Brain microvascular endothelial cell (primary cell): ENCODE data around the gene STRN.

Experiments
- DNase-seq: peaks from one replicate; pipeline ENCODE4 v3.0.0-alpha.2; 2020
- H3K27ac ChIP-seq: fragments of 250-450 bp; sonication (Bioruptor Pico); 2 replicates; pipeline ENCODE4 v1.5.1; 2020; ENCODE audit warnings: mild to moderate bottlenecking, moderate library complexity
- H3K27me3 ChIP-seq: fragments of 250-450 bp; sonication (Bioruptor Pico); replicated peaks from 2 replicates; pipeline ENCODE4 v1.5.1; 2020; ENCODE audit warnings: mild to moderate bottlenecking
- H3K36me3 ChIP-seq: fragments of 250-450 bp; sonication (Bioruptor Pico); replicated peaks from 2 replicates; pipeline ENCODE4 v1.5.1; 2020; ENCODE audit warnings: mild to moderate bottlenecking
- H3K4me3 ChIP-seq: 2 replicates; pipeline ENCODE4 v1.5.1; 2011; ENCODE audit warnings: low read depth, mild to moderate bottlenecking, control low read depth, low read length, moderate library complexity
- CTCF ChIP-seq: IDR thresholded peaks from 2 replicates; pipeline ENCODE4 v1.5.1; 2011; ENCODE audit warnings: low read depth, mild to moderate bottlenecking, moderate library complexity, low read length, control low read depth, inconsistent platforms; ENCODE audit errors: missing control alignments
- in situ Hi-C: cut with HindIII; loops from 2 replicates; pipeline ENCODE4 v1.10.0; 2017; ENCODE audit warnings: low sequenced_read_pairs, low pct_ligation_motif_present

Gene STRN

GRCh38 chr2:36965206-36965605, 1.1 kb downstream of the STRN start:
- Histone ChIP-seq H3K36me3 (no peaks in the 10 kb centered on the region), H3K27me3 (no peaks in the 10 kb centered on the region), H3K4me3 (peak overlapping the region; percentile 87), H3K27ac (no peak overlapping the region)
- in situ Hi-C loops = no loop called here
- no peak for DNase-seq
- no peak for TF ChIP-seq CTCF

GRCh38 chr2:36964496-36965058, 1.8 kb downstream of the STRN start:
- in situ Hi-C loops = no loop called here
- Histone ChIP-seq H3K36me3 (no peaks in the 10 kb centered on the region), H3K27me3 (no peaks in the 10 kb centered on the region), H3K27ac (no peak overlapping the region), H3K4me3 (no peak overlapping the region)
- TF ChIP-seq CTCF = no peak
- no peak for DNase-seq

GRCh38 chr2:36963734-36964133, 2.6 kb downstream of the STRN start:
- DNase-seq = no peak
- no peak for TF ChIP-seq CTCF
- Histone ChIP-seq H3K27ac (no peak overlapping the region), H3K36me3 (no peaks in the 10 kb centered on the region), H3K27me3 (no peaks in the 10 kb centered on the region), H3K4me3 (no peak overlapping the region)
- in situ Hi-C loops = no loop called here

- Histone ChIP-seq H3K4me3 (no peak overlapping the region), H3K27ac (no peak overlapping the region), H3K36me3 (no peaks in the 10 kb centered on the region), H3K27me3 (no peaks in the 10 kb centered on the region)
- in situ Hi-C loops = no loop called here
- no peak for DNase-seq
- no peak for TF ChIP-seq CTCF
Measured at GRCh38 chr2:36963106-36963505, 3.2 kb downstream of the STRN start.

- Histone ChIP-seq H3K4me3 (no peak overlapping the region), H3K36me3 (no peaks in the 10 kb centered on the region), H3K27ac (no peak overlapping the region), H3K27me3 (no peaks in the 10 kb centered on the region)
- no peak for TF ChIP-seq CTCF
- in situ Hi-C loops = no loop called here
- DNase-seq = no peak
Measured at GRCh38 chr2:36960773-36961172, 5.6 kb downstream of the STRN start.

GRCh38 chr2:36960005-36960675, 6.2 kb downstream of the STRN start:
- in situ Hi-C loops = no loop called here
- H3K4me3 ChIP-seq = no peak overlapping the region
- H3K36me3 ChIP-seq = no peaks in the 10 kb centered on the region
- no peaks in the 10 kb centered on the region for H3K27me3 ChIP-seq
- no peak for TF ChIP-seq CTCF
- no peak overlapping the region for H3K27ac ChIP-seq
- no peak for DNase-seq
